GM18861 (cell line): ENCODE data around the gene RAB3B.
"Not testable (repeated sequence)": the region's sequence is repeated elsewhere in the genome, so short reads cannot be mapped to it uniquely, and the experiment has no call there.

Source experiments
- ATAC-seq: cut with Tn5 transposase; IDR thresholded peaks from one replicate; pipeline ENCODE4 v1.9.1; 2021; ENCODE audit not compliant: unreplicated experiment

RAB3B gene, protein sequence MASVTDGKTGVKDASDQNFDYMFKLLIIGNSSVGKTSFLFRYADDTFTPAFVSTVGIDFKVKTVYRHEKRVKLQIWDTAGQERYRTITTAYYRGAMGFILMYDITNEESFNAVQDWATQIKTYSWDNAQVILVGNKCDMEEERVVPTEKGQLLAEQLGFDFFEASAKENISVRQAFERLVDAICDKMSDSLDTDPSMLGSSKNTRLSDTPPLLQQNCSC

DNA sequence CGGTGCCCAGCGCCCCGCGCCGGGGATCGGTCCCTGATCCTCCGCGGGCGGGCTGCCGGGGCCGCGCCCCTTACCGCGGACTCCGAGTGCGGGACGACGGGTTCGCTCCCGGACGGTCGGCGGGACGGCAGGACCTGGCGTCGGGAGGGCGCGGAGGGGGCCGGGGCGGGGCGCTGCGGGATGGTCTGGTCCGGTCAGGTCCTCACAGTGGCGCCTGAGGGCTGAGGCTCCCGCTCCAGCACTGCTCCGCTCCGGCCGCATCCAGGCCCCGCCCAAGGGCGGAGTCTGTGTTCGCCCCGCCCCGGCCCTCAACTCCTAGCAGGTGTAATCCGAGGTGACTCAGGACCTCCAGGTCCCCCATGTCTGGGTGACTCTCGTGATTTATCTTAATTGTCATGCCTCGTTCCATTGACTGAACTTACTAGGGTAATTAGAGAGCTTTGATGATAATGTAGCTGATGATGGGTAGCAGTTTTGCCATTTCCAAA is at the start of gene RAB3B:
RAB3B (minus strand) TSS at position 223 of the 488 bp plus-strand sequence. CDS start 13,583 bp downstream, outside the sequence.
- no peak for ATAC-seq

DNA sequence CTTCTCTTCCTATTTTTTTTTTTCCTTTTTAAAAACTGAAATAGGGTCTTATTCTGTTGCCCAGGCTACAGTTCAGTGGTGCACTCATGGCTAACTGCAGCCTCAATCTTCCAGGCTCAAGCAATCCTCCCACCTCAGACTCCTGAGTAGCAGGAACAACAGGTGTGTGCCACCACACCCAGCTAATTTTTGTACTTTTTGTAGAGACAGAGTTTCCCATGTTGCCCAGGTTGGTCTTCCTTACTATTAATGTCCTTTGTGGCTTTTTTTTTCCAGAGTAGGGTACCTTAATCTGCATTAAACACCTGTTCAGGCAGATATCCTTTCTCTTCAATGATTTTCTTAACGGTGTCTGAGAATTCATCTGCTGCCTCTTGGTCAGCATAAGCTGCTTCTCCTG is 47.4 kb upstream of the RAB3B start:
- ATAC-seq: no peak

DNA sequence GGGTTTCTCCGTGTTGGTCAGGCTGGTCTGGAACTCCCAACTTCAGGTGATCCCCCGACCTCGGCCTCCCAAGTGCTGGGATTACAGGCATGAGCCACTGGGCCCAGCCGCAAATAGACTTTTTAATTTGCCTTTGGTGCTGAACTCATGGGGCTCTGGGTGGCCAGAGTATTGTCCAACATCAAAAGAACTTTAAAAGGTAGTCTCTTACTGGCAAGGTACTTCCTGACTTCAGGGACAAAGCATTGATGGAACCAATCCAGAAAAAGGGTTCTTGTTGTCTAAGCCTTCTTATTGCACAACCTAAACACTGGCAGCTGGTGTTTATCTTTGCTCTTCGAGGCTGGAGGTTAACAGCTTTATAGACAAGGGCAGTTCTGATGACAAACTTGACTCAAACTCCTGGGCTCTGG is 46.9 kb upstream of the RAB3B start:
- ATAC-seq: no peak

DNA sequence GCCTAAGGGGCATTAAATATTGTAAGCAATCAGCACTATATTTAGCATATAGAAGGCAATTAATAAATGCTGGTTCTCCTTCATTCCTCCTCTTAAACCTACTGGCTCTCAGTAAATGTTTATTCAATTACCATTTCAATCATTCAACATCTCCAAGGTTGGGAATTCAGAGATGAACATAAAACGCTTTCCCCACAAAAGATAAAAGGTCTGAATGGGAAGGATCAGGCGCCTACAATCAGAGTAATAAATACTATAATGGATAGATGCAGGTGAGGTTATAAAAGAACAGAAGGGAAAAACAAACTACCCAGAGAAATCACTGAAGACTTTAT is 43.5 kb upstream of the RAB3B start:
- ATAC-seq: no peak

DNA sequence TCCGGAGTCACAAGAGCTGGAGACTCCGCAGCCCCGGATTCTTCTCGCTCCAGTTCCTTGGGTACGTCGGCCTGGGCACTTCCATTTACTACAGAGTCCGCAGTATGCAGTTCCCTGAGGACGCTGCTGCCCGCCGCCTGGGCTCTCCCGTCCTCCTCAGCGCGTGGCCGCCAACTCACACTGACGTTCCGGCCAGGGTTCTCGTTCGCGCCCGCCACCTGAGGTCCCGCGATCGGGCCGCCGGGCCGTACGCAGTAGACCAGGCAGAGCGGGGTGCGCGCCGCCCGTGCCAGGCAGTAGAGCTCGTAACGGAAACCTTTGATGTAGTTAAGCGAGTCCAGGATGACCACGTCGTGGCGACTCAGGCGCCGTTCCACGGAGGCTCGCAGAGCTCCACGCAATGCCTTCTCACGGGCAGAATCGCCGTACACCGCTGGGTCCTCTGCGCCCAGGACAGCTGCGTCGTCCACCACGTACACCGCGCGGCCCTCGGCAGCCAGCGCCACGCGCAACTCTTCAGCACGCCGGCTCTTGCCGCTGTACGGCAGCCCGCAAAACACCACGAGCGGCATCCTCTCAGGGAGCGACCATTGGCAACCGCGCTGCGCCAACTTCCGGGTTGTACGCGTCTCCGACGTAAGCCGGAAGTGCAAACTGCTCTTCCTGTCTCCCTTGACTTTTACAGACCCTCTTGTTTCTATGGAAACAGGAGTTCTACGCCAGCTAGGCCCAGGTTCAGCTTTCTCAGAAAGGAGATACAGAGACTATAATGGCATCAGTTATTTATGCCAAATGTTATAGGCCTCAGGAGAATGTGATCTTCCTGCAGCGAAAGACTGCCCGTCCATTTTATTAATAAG is 42.9 kb upstream of the RAB3B start, which contains the start of gene KTI12:
KTI12 (minus strand) TSS at position 621 of the 860 bp plus-strand sequence; CDS start at position 572, 49 bp downstream.
- peak; percentile 85 for ATAC-seq

DNA sequence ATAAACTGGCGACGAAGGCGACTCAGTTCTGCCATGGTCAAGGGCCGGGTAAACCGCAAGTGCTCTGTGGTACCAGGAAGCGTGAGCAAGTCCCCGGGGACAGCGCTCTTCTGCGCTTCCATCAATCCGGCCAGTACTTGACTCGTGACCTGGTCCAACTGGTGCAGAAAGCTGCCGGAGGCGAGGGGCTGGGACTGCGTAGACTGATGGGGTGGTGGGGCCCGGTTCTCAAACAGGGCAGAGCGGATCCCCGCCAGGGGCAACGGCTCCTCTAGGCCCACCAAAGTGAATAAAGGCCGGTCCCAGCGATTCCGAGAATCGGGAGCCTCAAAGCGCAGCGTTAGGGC is 42.3 kb upstream of the RAB3B start:
- no peak for ATAC-seq

DNA sequence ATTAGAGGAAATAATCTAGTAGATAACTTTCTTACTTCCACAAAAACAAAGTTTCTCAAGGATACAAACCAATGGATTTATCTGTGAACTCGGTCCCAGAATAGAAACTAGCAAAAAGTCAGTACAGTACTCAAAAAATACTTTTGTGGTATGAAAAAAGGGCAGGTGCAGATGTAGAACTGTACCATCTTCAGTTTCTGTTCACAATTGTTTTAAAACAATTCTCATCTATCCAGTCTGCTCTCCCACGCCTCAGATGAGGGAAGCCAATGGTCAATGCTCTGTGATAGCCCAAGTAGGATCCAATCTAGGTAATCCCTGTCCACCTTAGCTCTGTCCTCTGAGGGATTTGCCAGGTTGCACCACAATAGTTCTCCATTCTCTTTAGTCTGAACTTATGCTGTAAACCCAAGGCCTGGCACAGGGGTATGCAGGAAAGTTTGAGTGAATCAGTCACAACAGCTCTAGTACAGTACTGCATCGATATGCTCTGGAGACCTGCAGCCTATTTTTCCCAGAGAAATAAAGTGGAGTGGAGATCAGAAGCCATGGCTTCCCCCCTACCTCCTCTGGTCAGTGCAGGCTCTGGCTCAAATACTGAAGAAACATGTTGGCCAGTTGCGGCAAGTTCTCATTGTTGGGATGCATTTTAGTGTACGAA is 41.8 kb upstream of the RAB3B start:
- ATAC-seq: no peak

DNA sequence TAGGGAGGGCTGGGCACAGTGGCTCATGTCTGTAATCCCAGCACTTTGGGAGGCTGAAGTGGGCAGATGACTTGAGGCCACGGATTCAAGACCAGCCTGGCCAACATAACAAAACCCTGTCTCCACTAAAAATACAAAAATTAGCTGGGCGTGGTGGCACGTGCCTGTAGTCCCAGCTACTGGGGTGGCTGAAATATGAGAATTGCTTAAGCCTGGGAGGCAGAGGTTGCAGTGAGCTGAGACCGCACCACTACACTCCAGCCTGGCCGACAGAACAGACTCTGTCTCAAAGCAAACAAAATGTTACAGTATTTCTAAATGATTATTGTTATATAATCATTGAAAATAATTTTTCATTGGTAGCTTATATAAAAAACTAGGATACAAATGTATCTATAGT is 38.3 kb upstream of the RAB3B start:
- not testable (repeated sequence) for ATAC-seq

DNA sequence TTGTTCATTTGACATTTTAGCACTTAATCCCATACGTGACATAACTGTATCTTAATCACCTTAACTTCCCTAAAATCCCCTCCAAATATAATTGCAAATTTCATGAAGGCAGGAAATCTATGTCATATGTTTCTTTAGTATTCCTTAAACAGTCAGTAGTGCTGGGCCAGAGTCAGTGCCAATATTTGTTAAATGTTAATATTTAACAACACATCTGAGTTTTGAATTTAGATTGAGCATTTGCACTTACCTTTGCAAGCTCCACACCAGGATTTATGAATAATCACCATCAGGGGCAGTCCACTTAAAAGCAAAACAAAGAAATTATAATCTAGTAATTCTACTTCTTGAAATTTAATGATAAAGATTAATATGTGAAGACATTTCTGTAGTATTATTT is 37.8 kb upstream of the RAB3B start:
- ATAC-seq: no peak

DNA sequence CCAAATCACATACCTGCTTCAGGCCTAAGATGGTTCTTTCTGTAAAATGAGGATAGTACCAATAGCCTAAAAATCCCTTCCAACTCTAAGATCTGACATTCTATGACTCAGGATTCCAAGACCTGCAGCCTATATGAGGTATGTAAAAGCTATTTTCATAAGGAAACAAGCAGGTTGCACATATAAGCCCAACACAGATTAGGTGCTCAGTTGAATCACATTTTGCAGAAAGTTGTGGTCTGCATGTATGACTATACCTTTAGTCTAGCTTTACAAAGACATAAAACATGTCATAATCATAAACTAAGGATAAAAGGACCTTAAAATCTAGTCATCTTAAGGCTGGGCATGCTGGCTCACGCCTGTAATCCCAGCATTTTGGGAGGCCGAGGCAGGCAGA is 35.8 kb upstream of the RAB3B start:
- ATAC-seq: no peak

DNA sequence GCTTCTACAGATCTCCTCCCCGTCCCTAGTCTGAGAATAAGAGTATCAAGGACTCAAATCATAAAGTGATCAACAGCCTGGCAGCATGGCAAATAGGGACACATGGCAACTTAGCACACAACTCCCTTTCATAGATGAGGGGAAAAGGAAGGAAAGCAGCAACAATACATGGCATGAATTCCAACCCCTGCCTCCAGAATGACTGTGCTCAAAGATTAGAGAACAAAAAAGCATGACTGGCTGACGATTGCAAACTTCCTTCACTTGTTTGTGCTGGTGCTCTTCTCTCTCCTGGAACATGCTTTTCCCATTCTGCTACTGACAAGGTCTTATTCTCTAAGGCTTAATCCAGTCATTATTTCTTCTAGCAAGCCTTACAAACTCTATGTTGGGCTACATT is 31.6 kb upstream of the RAB3B start:
- ATAC-seq: no peak

DNA sequence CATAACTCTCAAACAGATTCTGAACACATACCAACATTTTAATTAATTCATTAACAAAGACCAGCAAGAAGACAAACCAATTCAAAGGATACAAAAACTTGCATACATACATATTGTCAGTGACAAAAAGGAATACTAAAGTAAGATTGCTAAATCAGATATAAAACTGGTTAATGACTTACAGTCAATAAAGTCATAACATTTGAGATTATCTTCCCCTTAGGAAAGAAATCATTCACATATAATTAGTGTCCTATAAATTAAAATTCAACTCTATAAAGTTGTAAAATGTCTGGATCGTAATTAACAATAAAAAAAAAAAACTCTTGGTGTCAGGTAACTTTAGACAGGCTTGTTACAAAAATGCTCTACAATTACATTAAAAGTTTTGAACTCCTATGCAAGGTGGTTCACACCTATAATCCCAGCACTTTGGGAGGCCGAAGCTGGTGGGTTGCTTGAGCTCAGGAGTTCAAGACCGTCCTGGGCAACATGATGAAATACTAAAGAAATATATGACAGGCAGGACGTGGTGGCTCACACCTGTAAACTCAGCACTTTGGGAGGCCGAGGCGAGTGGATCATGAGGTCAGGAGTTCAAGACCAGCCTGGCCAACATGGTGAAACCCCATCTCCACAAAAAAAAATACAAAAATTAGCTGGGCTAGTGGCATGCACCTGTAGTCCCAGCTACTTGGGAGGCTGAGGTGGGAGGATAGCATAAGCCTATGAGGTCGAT is 17.7 kb upstream of the RAB3B start:
- ATAC-seq: no peak

DNA sequence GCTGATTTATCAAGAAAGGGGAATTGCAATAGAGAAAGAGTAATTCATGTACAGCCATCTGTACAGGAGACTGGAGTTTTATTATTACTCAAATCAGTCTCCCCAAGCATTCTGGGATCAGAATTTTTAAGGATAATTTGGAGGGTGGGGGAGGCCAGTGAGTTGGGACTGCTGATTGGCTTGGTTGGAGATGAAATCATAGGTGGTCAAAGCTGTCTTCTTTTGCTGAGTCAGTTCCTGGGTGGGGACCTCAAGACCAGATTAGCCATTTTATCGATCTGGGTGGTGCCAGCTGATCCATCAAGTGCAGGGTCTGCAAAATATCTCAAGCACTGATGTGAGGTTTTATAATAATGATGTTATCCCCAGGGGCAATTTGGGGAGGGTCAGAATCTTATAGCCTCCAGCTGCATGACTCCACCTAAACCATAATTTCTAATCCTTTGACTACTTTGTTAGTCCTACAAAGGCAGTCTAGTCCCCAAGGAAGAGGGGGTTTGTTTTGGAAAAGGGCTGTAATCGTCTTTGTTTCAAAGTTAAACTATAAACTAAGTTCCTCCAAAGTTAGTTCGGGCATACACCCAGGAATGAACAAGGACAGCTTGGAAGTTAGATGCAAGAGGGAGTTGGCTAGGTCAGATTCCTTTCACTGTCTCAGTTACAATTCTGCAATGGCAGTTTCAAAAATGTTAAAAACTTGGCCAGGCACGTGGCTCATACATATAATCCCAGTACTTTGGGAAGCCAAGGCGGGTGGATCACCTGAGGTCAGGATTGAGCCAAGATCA is 16.9 kb upstream of the RAB3B start:
- ATAC-seq: no peak

DNA sequence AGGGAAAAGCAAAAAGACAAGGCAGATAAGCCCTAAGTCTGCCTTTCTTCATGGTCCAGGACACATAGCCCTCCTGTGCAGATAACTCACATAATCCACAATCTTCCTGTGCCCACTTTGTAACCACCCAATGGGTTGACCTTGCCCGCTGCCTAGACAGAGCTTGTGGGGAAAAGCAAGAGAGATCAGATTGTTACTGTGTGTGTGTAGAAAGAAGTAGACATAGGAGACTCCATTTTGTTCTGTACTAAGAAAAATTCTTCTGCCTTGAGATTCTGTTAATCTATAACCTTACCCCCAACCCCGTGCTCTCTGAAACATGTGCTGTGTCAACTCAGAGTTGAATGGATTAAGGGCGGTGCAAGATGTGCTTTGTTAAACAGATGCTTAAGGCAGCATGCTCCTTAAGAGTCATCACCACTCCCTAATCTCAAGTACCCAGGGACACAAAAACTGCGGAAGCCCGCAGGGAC is 15.6 kb upstream of the RAB3B start:
- ATAC-seq: not testable (repeated sequence)

DNA sequence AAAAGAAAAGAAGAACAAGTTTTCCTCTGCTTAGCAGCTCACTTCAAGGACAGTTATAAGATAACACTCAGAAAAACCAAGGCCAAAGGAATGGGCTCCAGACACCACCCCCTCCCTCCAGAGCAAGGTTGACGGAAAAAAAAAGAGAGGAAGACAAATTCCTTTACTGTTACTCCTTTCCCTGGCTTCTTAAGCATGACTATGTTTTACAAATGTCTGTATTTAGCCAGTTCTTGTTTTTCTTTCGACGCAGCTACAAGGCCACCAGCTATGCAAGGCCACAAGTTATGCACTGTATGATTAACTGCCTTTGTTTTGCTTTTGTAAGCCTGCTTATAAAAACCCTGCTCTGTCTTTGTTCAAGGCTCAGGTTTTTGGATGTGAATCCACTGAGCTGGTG is 15.0 kb upstream of the RAB3B start:
- not testable (repeated sequence) for ATAC-seq

DNA sequence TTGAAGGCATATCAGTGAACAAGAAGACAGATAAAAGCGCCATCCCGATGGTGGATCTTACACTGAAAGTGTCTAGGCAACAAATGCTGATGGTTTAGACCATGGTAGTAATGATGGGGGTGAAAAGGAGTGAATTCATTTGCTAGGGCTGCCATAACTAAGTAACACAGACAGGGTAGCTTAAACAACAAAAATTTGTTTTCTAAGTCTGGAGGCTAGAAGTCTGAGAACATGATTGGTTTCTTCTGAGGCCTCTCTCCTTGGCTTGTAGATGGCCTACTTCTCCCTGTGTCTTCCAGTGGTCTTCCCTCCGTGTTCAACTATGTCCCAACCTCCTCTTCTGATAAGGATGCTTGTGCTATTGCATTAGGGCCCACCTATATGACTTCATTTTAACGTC is 13.4 kb upstream of the RAB3B start:
- no peak for ATAC-seq

DNA sequence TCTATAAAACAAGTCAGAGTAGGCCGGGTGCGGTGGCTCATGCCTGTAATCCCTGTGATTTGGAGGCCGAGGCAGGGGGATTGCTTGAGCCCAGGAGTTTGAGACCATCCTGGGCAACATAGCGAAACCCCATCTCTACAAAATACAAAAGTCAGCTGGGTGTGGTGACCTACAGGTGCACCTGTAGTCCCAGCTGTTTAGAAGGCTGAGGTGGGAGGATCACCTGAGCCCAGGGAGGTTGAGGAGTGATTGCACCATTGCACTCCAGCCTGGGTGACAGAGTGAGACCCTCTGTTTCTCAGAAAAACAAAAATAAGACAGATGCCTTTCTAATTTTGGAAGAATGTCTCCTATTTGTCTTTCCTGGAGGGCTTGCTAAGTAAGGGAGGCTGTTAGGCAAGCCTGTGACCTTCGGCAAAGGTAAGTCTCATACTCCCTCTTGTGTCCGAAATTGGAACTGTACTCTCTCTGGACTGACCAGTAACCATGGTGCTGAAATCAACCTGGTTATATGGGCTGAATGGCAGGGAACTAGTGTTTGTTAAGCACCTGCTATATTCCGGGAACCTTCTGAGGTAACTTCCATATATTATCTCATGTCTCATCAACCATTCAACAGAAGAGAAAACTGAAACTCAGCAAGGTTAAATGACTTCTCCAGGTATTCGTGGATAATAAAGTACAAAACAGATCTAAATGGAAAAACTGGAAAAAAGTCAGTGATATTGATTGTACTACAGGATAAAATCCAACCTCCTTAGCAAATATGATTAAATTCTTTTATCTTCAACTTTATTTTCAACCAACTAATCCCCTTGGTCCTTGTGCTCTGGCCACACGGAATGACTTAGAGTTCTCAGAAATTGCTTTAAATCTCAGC is 11.8 kb upstream of the RAB3B start:
- peak; percentile 80 for ATAC-seq

DNA sequence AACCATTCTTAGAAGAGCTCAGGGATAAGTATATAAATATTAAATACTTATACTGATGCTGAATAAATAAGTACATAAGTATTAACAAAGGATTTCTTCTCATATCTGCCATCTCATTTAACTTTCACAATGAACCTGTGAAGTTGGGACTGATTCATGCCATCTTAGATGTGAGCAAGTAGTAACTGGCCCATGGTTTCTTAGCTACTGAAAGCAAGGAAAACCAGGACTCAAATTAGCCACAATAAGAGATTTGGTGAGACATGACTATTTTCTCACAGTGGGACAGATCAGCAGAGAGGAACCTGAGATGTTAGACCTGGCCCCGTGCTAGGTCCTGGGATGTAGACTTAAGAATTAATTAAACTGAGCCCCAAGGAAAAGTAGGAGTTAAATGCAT is 8.2 kb upstream of the RAB3B start:
- ATAC-seq: no peak

DNA sequence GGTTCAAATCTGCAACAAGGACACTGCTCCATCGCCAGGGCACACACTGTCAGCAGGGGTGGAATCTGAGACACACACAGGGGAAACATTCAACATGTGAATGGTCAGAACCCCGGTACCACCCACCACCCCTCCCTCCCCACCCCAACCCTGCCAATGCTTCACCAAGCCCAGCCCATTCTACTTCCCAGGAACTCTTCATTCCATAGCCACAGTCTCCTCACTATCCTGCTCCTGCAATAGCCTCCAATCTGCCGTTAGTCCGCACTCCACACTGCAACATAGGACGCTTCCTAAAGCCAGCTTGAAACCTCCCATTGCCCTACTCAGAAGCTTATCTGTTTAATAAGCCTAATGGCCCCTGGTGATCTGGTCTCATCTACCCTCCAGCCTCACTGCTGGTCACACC is 7.5 kb upstream of the RAB3B start:
- no peak for ATAC-seq
